HuH-7.5 (cell line): ENCODE results near the gene C1QC.

ENCODE experiments used
- DNase-seq: peaks from one replicate; pipeline ENCODE4 v3.0.0; 2011; ENCODE audit warnings: low spot score

The C1QC gene

GRCh38 chr1:22619798-22620197 is 23.6 kb upstream of the C1QC start:
- no peak for DNase-seq

GRCh38 chr1:22621761-22622160 is 21.7 kb upstream of the C1QC start:
- DNase-seq = no peak

GRCh38 chr1:22625262-22625925 is 18.0 kb upstream of the C1QC start:
- DNase-seq = no peak

GRCh38 chr1:22626237-22627157 is 16.9 kb upstream of the C1QC start:
- DNase-seq = no peak

- DNase-seq = no peak
Measured at GRCh38 chr1:22627331-22627730, 16.1 kb upstream of the C1QC start.

GRCh38 chr1:22628698-22629444 is 14.6 kb upstream of the C1QC start:
- DNase-seq = no peak

- no peak for DNase-seq
Measured at GRCh38 chr1:22629886-22630285, 13.5 kb upstream of the C1QC start.

- DNase-seq = no peak
Measured at GRCh38 chr1:22633697-22634463, 9.6 kb upstream of the C1QC start.

- no peak for DNase-seq
Measured at GRCh38 chr1:22635436-22635835, 8.0 kb upstream of the C1QC start.

GRCh38 chr1:22636353-22636752 is 7.1 kb upstream of the C1QC start, which contains the start of gene C1QA:
C1QA (plus strand) TSS chr1:22636628; CDS start chr1:22637617, 989 bp downstream.
- DNase-seq = no peak

- DNase-seq = no peak
Measured at GRCh38 chr1:22636927-22637326, 6.5 kb upstream of the C1QC start.

- DNase-seq = no peak
Measured at GRCh38 chr1:22637907-22638445, 5.5 kb upstream of the C1QC start.

- no peak for DNase-seq
Measured at GRCh38 chr1:22638476-22639234, 4.8 kb upstream of the C1QC start.

GRCh38 chr1:22639286-22639685 is 4.1 kb upstream of the C1QC start:
- DNase-seq = no peak

- no peak for DNase-seq
Measured at GRCh38 chr1:22641247-22641646, 2.2 kb upstream of the C1QC start.

- DNase-seq = peak; percentile 80
Measured at GRCh38 chr1:22641906-22642636, 1.4 kb upstream of the C1QC start.

- DNase-seq = no peak
Measured at GRCh38 chr1:22643928-22644327, 495 bp downstream of the C1QC start.

- no peak for DNase-seq
Measured at GRCh38 chr1:22645931-22646330, 2.5 kb downstream of the C1QC start.

- no peak for DNase-seq
Measured at GRCh38 chr1:22646384-22646783, 3.0 kb downstream of the C1QC start.

GRCh38 chr1:22650089-22650693 is 6.8 kb downstream of the C1QC start:
- DNase-seq = no peak
